HG03108 (cell line): ENCODE results near the gene JAG1.
"Not testable (repeated sequence)": the region's sequence is repeated elsewhere in the genome, so short reads cannot be mapped to it uniquely, and the experiment has no call there.

ENCODE experiments used
- ATAC-seq: cut with Tn5 transposase; IDR thresholded peaks from one replicate; pipeline ENCODE4 v1.9.1; 2021; ENCODE audit warnings: moderate library complexity; ENCODE audit not compliant: unreplicated experiment

The JAG1 gene

GRCh38 chr20:10639077-10639736 is 34.6 kb downstream of the JAG1 start:
- ATAC-seq: no peak

- ATAC-seq: no peak
Observed at GRCh38 chr20:10637563-10637962, 36.2 kb downstream of the JAG1 start.

GRCh38 chr20:10637031-10637559 is 36.7 kb downstream of the JAG1 start:
- ATAC-seq: no peak

GRCh38 chr20:10636326-10636818 is 37.4 kb downstream of the JAG1 start:
- ATAC-seq: no peak

GRCh38 chr20:10635476-10636208 is 38.2 kb downstream of the JAG1 start:
- ATAC-seq: no peak

GRCh38 chr20:10634683-10635411 is 39.0 kb downstream of the JAG1 start:
- ATAC-seq: no peak

GRCh38 chr20:10634211-10634610 is 39.6 kb downstream of the JAG1 start:
- ATAC-seq: no peak

- ATAC-seq: no peak
Observed at GRCh38 chr20:10633718-10634117, 40.1 kb downstream of the JAG1 start.

- ATAC-seq: no peak
Observed at GRCh38 chr20:10632721-10633509, 40.9 kb downstream of the JAG1 start.

GRCh38 chr20:10631126-10631525 is 42.7 kb downstream of the JAG1 start:
- no peak for ATAC-seq

GRCh38 chr20:10629946-10630650 is 43.7 kb downstream of the JAG1 start:
- no peak for ATAC-seq

GRCh38 chr20:10626896-10627295 is 46.9 kb downstream of the JAG1 start:
- ATAC-seq: no peak

- no peak for ATAC-seq
Observed at GRCh38 chr20:10625641-10626040, 48.2 kb downstream of the JAG1 start.

- no peak for ATAC-seq
Observed at GRCh38 chr20:10622657-10623418, 51.0 kb downstream of the JAG1 start.

- ATAC-seq: no peak
Observed at GRCh38 chr20:10621149-10621548, 52.6 kb downstream of the JAG1 start.

- no peak for ATAC-seq
Observed at GRCh38 chr20:10619427-10619826, 54.4 kb downstream of the JAG1 start.

- no peak for ATAC-seq
Observed at GRCh38 chr20:10618611-10619245, 55.1 kb downstream of the JAG1 start.

GRCh38 chr20:10617549-10618133 is 56.2 kb downstream of the JAG1 start:
- ATAC-seq: not testable (repeated sequence)
